HG02840 (cell line): ENCODE results near the gene KLF1.
"Not testable (repeated sequence)": the region's sequence is repeated elsewhere in the genome, so short reads cannot be mapped to it uniquely, and the experiment has no call there.

Experiments used
- ATAC-seq: cut with Tn5 transposase; IDR thresholded peaks from one replicate; pipeline ENCODE4 v1.9.1; 2021; ENCODE audit warnings: mild to moderate bottlenecking, moderate library complexity, moderate number of reproducible peaks; ENCODE audit not compliant: unreplicated experiment, low FRiP score

KLF1 gene

GRCh38 chr19:12886969-12887747 is at the start of gene KLF1:
Gene KLF1 (minus strand): TSS chr19:12887201. CDS start chr19:12887140, 61 bp downstream.
- no peak for ATAC-seq

DNA sequence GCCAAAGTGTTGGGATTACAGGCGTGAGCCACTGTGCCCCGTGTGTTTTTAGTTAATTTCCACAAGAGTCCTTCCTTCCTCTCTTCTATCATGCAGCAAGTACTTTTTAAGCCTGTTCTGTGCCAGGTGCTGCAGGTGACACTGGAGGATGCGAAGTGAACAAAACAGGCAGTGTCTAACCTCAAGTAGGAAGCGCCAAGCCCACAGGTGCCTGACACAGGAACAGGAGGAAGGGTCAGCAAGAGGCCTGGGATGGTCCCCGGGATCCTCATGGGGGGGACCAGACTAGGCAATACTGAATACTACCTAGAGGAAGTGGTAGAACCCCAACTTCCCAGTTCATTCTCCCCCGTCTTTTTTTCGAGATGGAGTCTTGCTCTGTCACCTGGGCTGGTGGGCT is 49.6 kb upstream of the KLF1 start:
- no peak for ATAC-seq

DNA sequence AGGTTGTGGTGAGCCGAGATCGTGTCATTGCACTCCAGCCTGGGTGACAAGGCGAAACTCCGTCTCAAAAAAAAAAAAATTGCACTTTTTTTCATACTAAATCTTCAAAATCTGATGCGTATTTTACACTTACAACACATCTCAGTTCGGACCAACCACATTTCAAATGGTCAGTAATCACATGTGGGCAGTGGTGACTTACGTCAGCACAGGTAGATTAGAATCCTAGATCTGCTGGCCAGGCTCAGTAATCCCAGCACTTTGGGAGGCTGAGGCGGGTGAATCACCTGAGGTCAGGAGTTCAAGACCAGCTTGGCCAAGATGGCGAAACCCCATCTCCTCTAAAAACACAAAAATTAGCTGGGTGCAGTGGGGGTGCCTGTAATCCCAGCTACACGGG is 48.1 kb upstream of the KLF1 start:
- ATAC-seq, result no peak

GRCh38 chr19:12933287-12934072 is 46.5 kb upstream of the KLF1 start, which contains the start of gene FARSA:
Gene FARSA (minus strand): TSS chr19:12933711. CDS start chr19:12933696, 15 bp downstream.
- no peak for ATAC-seq

DNA sequence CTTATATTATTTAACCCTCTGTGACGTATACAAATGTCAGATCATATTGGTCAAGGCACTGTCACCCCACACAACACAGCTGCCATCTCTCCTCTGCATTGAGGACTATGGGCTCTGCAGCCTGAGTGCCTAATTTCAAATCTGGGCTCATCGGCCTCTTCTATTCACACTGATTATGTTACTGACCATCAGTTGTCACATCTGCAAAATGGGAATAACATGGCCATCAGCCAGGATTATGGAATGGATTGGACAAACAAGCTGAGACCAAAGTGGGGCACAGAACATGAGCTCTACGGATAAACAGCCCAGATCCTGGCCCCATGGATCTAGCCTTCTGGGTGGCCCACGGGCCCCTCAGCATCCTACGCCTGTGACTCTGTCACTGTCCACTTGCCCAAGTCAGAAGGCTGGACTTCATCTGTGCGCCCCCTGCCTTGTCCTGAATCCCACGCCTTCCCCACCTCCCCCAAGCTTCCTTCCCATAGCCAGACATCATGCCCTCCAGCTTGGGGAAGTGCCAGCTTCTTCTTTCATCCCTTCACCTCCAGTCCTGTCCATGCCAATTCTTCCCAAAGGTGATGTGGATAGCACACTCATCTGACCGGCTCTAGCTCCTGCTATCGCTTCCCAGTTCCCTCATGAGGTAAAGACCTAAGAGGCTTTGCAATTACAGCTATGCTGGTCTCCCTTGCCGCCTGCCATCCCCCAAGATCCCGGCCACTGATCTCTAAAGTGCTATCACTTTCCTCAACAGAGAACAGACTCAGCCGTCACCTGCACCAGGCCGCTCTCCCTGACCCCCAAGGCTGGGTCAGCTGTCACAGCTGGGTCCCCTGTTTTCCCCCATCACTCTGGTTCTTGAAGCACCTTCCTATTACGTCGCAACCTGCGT is 45.6 kb upstream of the KLF1 start:
- no peak for ATAC-seq

- ATAC-seq, result no peak
Observed at GRCh38 chr19:12930002-12930645, 43.1 kb upstream of the KLF1 start.

GRCh38 chr19:12924621-12925310 is 37.8 kb upstream of the KLF1 start:
- no peak for ATAC-seq

- ATAC-seq, result no peak
Observed at GRCh38 chr19:12922959-12923358, 36.0 kb upstream of the KLF1 start.

DNA sequence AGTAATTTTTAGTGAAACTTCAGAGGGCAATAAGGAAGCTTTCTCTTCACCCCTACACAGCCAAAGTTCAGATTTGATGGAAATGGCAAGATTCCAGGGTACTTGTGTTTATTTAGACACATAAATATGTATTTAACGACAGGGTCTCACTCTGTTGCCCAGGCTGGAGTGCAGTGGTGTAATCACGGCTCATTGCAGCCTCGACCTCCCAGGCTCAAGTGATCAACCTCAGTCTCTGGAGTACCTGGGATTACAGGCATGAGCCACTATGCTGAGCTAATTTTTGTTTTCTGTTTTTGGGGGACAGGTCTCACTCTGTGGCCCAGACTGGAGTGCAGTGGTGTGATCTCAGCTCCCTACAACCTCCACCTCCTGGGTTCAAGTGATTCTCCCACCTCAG is 34.0 kb upstream of the KLF1 start:
- no peak for ATAC-seq

DNA sequence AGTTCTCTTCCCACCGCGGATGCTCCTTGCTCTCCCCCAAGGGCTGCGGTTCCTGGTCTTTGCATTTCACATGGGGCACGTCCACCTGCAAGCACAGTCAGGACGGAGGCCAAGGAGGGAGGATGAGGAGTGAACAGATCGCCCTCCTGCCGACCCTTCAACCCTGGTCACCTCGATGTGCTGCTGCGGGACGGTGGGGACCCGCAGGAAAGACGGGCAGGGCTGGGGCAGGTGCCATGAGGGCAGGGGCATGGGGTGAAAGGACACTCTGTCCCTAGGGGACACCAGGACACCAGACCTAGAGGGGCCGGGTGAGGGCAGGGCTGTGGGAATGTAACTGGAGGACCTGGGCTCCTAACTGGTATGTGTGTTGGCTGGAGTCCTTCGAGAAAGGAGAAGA is 31.3 kb upstream of the KLF1 start:
- no peak for ATAC-seq

GRCh38 chr19:12915860-12916259 is 28.9 kb upstream of the KLF1 start:
- not testable (repeated sequence) for ATAC-seq

- no peak for ATAC-seq
Observed at GRCh38 chr19:12913851-12914690, 27.1 kb upstream of the KLF1 start.

GRCh38 chr19:12913011-12913561 is 26.1 kb upstream of the KLF1 start:
- ATAC-seq, result no peak

DNA sequence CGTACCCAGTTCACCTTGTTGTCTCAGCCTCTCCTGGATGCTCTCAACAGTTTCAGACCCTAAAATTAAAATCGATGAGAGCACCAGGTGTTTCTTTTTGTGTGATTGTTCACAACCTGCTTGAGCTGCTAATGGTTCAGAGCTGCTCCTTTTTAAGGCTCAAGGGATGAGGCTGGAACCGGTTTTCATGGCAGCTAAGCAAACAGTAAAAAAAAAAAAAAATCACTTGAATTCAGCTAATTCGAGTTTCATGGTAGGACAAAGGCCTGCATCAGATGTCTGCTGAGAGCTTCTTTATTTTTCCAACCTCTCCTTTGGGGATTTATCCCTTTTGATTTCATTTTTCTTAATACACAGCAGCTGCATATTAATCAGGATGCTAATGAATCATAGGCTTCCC is 25.6 kb upstream of the KLF1 start:
- no peak for ATAC-seq

- no peak for ATAC-seq
Observed at GRCh38 chr19:12907166-12907565, 20.2 kb upstream of the KLF1 start.

GRCh38 chr19:12899891-12900518 is 13.0 kb upstream of the KLF1 start:
- ATAC-seq, result no peak

DNA sequence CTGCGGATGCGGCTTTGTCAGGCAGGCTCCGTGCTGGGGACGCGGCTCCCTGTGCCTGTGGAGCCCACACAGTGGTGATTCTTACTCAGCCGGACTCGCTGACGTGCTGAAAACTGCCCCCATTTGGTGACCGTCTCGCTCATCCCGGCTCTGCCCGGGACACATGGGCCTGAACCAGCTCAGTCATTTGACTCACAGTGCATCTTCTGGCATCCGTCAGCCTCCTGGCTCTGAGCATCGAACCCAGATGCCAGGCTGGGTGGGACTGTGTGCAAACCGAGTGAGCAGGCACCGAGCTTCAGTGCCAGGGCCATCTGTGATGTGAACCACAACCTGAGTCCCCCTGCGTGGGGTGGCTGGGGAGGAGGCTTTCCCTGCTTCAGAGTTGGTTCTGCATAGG is 9.5 kb upstream of the KLF1 start:
- no peak for ATAC-seq

DNA sequence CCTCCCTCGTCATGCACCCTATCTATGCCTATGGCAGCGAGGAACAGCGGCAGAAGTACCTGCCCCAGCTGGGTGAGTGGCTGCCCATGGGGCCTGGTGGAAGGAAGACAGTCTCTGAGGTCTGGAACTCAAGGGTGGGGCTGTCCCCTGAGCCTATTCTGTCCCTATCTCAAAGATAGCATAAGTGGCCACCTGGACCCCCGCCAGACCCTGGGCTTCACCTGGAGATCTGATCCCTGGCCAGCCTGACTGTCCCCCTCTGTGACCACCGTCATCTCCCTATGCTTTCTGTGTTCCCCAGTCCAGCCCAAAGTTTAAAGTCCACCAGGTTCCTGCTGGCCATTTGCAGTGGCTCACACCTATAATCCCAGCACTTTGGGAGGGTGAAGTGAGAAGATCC is 6.6 kb upstream of the KLF1 start:
- no peak for ATAC-seq
